Measurements from ENCODE around the gene HS6ST2. TPM values are rescaled to one million over a fixed set of nuclear protein-coding genes. Genes with fewer than 3 reads are reported as not detected.

The HS6ST2 gene
- total RNA-seq, 1 donor from 2014 or later = 8.5 TPM

DNA sequence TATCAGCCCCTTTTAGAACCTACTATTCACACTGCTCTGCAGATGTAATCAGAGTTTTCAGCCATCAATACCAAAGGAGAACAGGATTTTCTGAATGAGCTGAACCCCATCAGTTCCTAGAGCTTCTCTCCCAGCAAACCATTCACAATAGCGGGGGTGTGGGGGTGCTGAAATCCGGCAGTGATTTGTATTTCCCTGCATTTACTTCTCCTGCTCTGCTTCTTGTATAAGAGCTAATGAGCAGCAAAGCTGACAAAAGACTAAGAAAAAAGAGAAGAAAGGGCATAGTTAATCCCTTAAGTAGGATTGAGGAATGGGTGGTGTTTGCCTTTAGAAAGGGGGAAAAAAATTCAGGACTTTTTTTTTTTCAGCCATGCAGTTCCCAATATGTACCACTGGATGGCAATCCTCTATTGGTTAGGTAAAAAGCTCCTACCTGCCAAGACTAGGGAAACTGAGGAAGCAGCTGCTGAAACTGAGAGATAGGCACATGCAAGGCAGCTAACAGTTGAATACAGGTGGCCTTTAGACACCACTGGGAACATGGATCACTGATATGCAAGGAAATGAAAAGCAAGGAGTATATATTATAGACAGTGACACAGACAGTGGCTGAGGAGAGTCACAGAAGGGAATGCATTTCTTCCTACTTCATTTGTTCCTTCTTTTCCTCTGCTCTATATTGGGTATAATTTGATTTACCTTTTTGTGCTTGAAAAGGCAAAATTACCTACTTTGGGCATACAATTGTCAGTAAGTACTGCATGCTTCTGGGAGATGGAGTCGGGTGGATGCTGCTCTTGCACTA is 217.9 kb downstream of the HS6ST2 start:
- ATAC-seq = no peak

DNA sequence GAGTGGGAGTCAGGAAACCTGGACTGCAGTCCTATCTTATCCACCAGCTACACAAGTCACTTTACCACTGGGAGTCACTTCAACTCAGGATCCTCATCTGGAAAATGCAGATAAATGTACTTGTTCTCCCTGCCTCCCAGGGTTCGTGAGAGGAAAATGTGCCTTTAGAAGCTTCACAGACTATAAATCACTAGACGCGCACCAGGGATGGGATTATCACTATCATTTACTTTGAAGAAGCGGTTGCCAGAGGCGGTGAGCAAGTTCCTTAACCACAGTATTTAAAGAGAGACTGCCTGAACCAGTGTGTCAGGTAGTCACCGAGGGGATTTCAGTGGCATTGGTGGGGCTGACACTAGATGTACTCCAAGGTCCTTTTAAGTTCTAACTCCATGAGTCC is 219.5 kb downstream of the HS6ST2 start:
- no peak for ATAC-seq

DNA sequence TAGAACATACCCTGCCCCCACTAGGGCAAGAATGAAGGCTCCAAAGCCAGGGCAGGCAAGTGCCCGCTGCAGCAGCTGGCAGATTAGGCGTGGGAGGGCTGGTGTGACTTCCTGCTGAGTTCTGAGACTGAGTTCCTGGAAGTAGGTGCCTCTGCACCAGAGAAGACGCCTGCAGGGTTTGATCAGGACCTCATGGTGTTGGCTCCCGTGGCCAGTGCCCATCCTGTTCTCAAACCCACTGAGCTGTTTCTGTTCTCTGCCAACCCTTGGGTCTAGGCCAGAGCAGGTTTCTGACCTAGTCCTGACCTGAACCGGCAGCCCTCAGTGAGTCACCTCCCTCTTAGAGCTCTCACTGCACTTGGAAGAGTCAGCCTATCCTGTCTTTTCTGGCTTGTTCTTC is 220.7 kb downstream of the HS6ST2 start:
- ATAC-seq = peak; percentile 94

DNA sequence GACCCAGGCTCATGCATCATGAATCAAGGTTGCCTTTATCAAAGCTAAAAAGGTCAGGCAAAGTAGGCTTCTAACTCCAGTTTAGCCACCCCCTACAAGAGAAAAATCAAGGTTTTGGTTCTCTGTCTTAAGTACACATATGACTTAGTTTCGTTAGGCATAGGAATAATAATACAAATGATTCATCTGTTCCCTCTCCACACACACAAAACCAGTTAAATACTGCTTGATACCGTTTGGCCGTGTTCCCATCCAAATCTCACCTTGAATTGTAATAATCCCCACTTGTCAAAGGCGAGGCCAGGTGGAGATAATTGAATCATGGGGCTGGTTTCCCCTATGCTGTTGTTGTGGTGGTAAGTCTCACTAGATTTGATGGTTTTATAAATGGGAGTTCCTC is 226.2 kb downstream of the HS6ST2 start:
- peak; percentile 84 for ATAC-seq

DNA sequence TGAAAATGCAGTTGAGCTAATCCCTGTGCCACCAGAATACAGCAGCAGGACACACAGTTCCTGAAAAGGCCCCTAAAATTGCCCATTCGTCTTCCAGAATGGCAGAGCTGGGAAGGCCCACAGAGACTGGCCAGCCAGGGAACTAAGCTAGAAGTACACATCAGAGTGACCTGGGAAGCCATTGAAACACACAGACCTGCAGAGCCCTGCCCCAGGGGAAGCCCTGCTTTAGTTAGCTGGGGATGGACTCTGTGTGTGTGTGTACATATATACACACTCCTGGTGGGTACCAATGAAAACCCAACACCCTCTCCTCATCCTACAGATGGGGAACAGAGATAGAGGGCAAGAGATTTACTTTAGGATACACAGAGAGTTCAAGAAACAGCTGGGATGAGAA is 227.7 kb downstream of the HS6ST2 start:
- ATAC-seq = no peak

DNA sequence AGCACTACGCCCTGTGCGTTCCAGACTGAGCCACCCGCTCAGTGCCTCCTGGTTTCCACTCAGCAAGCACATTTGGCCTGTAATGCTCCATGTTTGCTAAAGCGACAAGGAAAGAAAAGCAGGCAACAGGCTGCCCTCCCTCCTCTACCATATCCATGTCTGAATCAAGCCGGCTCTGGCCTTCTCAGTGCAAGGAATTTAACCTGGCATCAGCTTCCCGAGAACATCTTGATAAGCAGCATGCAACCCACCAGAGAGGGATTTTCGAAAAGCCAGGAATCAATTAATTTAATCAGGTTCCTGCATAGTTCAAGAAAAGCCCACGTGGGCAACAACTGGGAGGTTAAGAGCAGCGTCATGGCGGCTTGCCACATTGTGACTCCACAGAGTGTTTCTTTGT is 228.2 kb downstream of the HS6ST2 start:
- no peak for ATAC-seq

DNA sequence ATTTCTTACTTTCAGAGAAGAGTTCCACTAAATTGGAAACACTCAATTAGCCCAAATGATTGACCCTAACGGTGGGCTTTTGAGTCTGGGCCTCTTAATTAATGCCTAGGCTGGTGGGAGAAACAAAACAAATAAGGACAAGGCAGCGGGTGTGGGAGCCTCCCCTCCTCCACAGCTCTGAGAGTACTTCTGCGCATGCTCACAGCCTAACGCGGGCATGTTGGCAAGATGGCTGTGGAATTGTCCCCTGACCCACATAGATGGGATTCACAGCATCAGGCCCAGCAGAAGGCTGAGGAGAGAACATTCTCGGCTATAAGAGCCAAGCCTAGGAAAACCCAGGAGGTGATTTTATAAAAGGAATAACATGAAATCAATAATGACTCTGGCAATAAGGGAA is 230.1 kb downstream of the HS6ST2 start:
- no peak for ATAC-seq

DNA sequence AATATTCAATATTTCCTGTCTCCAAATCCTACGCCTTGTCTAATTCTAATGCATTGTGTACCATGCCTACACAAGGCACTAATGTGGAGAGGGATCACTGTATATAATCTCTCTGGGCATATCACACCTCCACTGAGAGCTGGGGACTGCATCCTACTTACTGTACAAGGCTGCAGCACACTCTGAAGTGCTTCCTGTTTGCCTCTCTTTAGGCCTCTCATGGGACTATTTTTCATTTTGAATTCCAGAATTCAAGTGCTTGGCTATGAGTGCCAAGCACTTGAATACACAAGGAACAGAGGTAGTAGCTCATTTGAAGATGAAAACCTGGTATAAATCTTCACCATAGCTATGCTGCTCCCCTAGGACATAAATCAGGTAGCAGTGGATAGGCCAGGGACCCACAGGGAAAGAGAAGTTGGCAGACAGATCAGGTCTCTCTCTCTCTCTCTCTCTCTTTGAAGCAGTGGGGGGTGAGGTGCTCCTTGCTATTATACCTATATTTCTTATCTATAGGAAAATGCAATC is 239.9 kb downstream of the HS6ST2 start:
- ATAC-seq = no peak

DNA sequence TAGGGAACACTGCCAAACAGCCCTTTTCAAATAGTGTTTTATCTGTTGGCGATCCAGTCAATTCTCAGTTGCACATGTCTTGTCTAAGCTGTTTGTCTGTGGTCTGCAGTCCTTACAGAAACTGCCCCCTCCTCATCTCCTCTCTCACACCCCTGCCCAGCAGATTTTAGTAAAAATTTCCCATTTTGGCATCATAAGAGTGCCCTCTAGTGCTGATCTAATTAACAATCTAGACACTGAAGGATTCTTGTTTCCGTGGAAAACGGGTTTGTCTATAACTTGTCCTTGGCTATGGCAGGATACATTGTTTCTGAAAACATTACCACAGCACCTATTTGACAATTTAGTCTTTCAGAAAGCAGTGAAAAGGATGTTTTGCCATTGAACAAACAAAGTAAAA is 242.4 kb downstream of the HS6ST2 start:
- ATAC-seq = no peak

DNA sequence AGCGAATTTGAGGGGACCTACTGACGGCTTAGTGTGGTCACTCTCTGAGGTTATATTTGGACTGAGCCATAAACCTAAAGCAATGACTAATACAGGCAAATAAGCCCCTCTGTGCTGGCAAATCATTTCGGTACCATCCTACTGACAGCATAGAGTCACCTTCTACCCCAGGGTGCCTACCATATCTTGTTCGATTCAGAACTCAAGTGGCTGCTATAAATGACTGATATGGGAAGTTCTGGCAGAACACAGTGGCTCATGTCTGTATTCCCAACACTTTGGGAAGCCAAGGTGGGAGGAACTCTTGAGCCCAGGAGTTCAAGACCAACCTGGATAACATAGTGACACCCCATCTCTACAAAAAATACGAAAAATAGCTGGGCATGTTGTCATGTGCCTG is 243.5 kb downstream of the HS6ST2 start:
- ATAC-seq = no peak

DNA sequence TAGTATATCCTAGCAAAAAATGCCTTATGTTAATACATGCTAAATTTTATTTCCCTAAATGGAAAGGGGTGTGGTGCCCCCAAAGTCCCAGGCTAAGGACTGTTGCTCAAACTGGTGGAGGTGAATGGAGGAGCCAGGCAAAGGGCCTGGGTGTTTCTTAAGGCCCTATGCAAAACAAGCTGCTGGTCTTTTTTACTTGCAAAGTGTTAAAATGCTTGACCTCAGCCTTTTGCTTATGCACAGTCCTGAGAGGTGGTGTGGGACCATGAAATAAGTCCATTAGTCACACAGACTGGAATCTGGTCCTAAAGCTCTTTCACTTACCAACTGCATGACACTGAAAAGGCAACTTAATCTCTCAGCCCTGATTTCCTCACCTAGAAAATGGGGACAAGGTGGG is 246.1 kb downstream of the HS6ST2 start:
- ATAC-seq = peak; percentile 58

DNA sequence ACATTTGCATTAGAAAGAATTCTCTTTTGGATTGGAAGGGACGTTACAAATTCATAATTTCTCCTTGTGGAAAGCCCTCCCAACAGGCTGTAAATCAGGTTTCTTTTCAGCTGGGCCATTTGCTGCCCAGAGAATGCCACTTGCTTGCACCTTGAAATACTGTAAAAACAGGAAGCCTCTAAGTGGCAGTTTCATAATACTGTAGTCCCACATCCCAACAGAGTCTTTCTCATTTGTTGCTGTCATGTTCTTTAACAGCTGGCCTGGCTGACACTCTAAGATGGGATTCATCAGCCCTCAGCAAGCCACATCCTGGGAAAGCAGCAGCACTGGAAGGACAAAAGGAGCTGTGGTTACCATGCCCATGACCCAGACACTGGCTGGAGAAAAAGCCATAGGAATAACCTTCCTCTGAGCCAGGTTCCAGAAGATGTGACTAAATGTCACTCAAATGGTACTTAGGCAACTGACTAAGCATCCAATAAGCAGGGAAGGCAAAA is 247.7 kb downstream of the HS6ST2 start:
- no peak for ATAC-seq

DNA sequence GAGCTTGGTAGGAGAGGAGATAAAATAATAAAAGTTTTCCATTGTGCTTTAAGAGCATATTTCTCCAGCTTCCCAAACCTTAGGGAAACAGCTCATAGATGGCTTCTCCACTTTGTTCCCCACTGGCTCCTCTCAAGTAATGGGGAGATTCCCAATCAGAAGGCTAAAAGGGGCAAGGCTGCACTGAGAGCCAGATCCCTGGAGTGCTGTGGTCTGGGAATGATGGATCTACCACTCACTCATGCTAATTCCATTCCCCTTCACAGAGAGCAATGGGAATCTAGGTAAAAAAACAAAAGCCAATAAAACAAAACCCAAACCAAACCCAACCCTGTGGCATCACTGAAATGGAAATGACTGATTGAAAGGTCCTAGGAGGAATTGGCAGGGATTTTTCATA is 249.9 kb downstream of the HS6ST2 start:
- ATAC-seq = no peak

DNA sequence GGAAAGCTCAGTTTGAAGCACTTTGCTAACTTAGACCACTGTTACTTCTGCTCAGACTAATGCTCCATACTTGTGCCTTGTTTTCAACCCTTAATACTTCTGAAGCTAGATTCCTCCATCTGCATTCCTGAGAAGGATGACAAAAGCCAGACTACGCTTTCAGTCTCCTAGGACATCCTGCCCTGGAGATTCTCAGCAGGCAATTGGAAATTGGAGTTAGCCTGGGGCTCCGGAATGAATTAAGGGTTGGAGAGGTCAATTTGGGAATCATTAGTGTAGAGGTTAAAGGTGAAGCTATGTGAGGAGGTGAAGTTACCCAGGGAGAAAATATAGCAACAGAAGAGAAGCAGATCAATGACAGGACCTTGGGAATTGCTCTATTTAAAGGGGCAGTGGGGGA is 253.7 kb downstream of the HS6ST2 start:
- ATAC-seq = no peak

DNA sequence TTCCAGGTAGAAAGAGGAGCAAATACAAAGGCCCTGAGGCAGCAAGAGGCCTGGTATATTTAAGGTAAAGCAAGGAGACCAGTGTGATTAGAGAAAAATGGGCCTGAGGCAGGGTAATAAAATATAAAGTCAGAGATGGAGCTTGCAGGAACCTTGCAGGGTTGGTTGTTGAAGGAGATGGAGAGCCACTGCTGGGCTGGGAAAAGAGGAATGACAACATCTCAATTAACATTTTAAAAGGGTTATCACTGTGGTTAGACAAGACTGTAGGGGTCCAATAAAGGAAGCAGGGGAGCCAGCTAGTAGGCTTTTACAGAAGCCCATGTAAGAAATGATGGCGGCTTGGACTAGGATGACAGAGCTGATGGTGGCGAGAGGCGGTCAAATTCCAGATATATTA is 264.0 kb downstream of the HS6ST2 start:
- ATAC-seq = no peak

DNA sequence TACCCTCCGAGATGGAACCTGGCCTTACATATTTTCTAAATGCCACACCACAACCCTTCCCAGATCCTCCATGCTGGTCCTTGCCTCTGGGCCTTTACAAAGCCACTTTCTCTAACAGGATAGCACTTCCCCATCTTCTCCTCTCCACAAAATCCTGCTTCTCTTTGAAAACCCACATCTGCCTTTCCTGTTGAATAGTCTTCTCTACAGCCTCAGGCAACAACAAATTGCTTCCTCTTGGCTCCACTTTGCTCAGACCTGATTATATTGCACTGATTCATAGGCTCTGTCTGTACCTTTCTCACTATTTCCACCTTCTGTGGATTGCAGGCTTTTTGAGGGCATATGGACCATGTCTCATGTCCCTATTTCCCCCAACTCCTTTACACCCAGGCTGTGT is 265.9 kb downstream of the HS6ST2 start:
- peak; percentile 23 for ATAC-seq

DNA sequence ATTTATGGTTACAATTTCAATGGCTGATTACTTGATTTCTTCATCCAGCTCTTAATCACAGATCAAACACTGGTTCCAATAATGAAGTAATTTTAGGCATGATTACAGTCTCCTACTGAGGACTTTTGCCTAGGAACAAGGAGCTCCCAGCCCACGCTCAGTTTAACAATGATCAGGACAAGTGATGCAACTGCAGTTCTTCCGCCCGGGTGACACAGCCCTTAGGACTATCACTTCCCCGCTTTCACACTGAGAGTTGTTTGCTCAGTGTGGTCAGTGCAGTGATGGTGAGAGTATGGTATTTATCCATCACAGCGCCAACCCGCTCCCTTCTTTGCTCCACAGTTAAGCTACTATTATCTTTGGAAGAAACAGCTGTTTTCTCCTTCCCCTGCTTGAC is 266.4 kb downstream of the HS6ST2 start:
- ATAC-seq = peak; percentile 48

DNA sequence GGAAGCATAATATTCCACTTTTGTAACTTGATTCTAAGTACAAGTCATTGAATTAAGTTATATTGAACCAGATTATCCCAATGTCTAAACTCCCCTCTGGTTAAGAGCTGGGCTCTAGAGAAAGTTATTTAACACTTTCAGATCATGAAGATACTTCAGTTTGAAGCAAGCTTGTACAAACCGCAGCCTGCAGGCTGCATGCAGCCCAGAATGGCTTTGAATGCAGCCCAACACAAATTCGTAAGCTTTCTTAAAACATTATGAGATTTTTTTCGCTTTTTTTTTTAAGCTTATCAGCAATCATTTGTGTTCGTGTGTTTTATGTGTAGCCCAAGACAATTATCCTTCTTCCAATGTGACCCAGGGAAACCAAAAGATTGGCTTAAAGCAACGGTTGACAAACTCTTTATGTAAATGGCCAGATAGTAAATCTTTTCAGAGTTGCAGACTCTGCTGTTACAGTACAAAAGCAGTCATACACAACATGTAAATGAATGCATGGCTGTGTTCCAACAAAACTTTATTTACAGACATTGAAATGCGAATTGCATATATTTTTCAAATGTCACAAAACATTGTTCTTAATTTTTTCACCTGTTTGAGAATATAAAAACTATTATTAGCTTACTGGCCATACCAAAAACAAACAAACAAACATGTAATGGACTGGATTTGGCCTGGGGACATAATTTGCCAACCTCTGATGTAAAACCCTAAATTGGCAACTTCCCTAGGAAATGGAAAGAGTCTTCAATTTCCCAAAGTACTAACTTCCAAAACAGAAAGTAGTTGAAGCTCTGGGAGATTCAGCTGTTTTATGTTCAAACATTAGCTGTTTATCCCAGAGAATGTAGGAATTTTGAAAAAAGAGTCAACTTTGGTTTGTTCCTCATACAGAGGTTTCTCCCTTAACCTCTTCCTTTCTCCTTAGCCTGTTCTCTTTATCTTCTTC is 268.5 kb downstream of the HS6ST2 start:
- no peak for ATAC-seq

DNA sequence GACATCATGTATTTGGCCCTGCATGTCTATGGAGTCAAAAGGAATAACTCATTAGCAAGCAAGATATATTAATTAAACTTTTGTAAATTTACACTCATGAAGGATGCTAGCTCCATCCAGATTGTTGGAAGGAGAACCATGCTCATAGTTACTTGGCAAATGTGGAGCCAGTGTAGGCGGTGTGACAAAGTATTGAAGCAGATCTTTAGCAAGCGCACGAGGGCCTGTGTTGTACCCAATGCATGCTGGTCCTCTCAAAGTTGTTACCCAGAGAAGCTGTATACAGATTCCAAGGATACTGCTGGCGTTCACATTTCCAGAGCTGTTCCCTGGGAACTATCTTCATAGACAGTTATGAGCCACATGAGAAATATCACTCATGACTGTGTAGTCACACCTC is 273.2 kb downstream of the HS6ST2 start:
- ATAC-seq = no peak

DNA sequence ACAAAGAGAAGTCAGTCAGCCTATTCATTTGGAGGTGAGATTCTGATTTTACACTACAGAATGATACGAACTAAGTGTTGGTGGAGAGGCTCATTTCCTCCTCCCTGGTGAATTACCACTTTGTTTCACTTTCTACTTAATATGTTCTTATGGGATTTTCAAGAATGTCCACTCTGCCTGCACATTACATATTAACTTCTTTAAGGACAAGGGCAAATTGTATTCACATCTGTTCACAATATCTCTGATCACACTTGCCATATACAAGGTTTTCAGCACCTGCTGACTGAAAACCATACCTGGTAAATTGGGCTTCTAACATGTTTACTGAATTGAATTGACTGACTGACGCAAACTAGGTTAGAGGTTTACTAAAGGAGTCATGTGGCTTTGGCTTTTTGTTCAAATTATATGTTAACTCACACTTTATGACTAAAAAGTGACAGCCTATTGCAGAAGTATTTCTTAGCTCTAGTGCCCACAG is 281.2 kb downstream of the HS6ST2 start:
- no peak for ATAC-seq

DNA sequence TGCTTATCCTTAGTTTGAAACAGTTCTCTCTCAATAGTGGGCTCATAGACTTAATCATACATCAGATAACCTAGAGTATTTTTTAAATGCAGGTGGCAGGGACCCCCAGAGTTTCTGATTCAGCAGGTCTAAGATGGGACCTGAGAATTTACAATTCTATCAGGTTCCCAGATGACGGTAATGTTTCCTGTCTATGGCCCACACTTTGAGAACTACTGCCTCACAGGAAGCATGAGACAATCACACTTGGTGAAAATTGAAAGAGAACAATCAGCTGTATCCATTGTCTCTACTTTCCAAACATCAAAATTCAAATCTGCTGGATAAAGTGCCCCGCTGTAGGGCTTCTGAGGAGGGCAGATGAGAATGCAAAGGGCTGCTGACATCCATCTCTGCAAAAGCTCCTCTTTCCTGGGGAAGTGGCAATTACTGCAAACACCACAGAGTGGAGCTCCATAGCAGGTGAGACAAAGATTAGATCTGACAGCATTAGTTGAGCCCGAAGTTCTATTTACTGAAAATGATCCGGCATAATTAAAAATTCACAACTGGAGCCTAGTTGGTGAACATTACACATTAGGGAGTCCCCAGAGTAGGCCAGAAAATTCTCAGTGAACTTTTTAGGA is 281.8 kb downstream of the HS6ST2 start:
- no peak for ATAC-seq

DNA sequence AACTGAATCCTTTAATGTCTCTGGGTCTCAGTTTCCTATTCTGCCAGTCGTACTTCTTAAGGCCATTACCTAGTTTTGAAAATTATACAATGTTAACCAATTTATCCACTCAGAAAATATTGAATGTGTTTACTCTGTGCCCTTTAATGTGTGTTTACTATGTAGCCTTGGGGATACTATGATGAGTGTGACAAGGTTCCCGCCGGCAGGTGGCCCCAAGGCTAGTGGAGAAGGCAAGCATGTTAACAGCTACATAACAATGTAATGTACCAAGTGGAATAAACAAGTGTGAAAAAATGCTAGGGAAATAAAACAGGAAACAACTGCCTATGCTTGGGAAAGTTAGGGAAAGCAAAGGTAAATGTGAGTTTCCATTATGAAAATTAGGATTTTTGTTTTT is 282.3 kb downstream of the HS6ST2 start:
- ATAC-seq = no peak

DNA sequence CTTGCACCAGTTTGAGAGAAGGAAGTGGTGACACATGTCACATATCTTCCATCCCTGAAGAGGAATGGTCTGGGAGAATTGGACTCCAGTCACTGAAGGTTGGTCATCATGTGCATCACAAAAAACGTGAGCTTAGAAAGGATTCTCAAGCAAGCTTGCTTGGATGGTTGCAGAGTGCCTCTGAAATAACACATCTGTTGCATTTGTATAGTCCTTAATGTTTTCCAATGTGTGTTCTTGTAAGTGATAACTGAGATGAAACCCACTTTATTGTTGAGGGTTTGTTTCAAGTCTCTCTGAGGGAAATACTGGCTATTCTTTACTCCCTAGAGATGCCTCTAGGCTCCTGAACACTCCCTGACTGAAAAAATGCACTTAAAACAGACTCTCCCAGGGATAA is 285.1 kb downstream of the HS6ST2 start:
- ATAC-seq = no peak
